ENCODE data around the gene KCNRG.
A peak's percentile ranks its signal among the peaks of the same experiment; 100 is the strongest.
"Not testable (repeated sequence)": the region's sequence is repeated elsewhere in the genome, so short reads cannot be mapped to it uniquely, and the experiment has no call there.

KCNRG gene

DNA sequence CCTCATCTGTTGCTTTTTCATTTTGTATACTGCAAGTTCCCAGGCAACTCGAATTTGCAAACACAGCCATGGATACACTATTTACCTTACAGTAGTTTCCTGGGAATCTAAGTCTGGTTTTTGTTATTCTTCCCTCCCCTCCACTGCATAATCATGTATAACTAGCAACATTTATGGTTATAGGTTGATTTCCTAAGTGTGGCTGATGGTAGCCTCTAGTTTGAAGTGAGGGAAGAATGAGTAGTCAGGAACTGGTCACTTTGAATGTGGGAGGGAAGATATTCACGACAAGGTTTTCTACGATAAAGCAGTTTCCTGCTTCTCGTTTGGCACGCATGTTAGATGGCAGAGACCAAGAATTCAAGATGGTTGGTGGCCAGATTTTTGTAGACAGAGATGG lies at the start of gene KCNRG:
KCNRG (plus strand) TSS at position 187 of the 400 bp plus-strand sequence; CDS start at position 237, 50 bp downstream.
- no peak for DNase-seq (ENCODE audit: low read depth)

DNA sequence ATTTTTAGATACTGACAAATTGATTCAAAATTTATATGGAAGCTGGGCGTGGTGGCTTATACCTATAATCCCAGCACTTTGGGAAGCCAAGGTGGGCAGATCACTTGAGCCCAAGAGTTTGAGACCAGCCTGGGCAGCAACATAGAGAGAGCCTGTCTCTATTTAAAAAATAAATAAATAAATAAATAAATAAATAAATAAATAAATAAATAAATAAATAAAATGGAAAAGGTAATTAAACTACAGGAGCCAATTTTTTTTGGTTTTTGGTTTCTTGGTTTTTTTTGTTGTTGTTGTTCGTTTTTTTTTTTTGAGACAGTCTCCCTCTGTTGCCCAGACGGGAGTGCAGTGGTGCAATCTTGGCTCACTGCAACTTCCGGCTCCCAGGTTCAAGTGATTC lies 47.8 kb upstream of the KCNRG start:
- no peak for DNase-seq (ENCODE audit: low read depth)

DNA sequence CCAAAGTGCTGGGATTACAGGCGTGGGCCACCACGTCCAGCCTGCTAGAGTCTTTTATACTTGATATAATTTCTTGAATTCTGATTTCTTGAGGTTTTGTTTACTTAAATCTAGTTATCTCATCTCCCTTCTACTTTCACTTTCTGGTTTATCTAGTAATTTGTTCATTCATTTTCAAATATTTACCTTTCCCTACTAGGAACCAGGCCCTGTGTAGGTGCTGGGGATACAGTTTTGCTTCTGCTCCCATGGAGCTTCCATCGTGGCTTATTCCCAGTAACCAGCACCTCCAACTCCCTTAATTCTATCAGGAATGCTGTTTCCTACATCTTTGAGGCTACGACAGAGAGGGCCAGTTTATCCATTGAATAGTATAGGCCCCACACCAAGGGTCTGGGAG lies 42.5 kb upstream of the KCNRG start:
- no peak for DNase-seq (ENCODE audit: low read depth)

GRCh38 chr13:49975826-49976225 lies 39.4 kb upstream of the KCNRG start:
- DNase-seq (ENCODE audit: low read depth): no peak

DNA sequence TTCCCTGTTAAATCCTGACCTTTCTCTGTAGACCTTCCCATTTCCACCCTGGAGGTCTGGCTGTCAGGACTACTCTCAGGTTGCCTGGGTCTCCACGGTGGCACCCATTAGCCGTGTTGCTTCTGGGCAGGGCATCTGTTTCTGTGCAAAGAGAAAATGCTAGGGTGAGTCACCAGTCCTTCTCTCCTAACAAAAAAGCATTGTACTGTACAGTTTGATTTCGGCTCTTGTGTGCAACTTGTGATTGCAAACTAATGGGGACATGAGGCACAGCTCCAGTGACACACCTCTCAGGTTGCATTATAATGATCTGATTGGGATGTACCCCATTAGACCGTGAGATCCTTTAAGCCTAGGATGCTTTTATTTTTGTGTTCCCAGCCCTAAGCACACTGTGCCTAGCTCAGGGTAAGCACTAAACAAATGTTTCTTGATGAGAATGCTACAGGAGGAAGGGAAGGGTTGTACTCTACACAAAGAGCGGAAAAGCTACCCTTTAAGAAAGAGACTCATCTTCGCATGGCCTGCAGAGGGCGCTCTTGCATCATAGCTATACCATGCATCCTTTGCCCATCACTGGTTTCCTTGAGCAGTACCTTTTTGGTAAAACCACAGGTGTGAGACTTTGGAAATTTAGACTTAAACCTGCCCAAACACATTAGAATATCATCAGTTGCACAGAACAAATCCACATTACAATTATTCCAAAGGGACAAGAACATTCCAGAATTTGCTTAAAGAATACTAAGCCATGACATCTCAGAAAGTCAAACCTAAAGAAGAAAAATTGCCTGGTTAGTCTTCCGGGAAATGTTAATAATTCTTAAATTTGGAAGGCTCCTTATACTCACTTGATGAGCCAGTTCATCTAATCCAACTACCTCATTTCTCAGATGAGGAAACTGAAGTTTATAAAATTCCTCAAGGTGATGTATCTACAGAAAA lies 38.7 kb upstream of the KCNRG start:
- DNase-seq (ENCODE audit: low read depth): peak; percentile 30

DNA sequence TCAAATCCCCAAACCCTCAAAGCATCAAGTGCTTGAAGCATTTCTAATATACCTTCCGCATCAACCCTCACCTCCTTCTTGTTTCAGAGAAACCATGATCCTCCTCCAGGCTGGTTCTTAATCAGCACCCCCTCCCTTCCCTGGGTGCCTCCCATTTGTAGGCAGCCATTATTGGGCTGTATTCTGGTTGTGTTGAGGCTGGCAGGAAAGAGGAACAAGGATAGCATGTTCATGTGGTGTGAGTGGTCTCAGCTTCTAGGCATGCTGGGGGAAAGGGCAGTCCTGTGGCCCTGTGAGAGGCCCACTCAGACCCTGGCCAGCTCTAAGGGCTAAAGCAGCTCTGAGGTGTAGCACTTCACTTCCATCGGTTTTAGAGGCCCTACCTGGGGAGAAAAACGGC lies 37.3 kb upstream of the KCNRG start:
- no peak for DNase-seq (ENCODE audit: low read depth)

DNA sequence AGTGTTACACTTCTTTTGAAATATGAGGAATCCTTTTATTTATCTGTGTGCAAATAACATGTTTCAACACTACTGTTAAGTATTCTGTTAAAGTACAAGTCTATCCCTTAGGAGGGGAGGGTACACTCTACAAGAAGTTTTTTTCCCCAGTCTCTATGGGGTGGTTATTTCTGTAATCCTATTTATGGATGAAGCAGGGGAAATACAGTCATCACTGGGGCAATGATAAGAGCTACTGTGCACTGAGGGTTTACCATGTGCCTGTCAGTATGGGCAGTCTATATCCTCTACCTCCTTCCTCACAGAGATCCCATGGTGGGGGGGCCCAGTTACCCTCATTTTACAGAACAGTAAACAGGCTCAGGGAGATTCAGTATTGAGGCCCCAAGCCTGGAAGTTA lies 35.0 kb upstream of the KCNRG start:
- no peak for DNase-seq (ENCODE audit: low read depth)

DNA sequence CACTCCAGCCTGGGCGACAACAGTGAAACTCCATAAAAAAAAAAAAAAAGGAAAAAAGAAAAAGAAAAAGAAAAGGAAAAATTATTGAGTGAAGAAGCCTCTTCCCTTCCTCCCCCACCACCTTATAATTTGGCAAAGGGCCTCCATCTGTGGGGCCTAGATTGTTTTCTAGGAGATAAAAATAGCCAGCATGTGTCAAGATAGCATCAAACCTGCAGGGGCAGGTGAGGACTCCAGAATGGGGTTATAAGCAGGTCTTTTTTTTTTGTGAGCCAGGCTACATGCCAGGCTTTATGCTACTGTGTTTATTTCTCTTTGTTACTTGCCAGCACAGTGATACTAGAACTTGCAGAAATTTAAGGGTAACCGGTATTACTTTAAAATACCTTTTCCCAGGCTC lies 30.1 kb upstream of the KCNRG start:
- no peak for DNase-seq (ENCODE audit: low read depth)

DNA sequence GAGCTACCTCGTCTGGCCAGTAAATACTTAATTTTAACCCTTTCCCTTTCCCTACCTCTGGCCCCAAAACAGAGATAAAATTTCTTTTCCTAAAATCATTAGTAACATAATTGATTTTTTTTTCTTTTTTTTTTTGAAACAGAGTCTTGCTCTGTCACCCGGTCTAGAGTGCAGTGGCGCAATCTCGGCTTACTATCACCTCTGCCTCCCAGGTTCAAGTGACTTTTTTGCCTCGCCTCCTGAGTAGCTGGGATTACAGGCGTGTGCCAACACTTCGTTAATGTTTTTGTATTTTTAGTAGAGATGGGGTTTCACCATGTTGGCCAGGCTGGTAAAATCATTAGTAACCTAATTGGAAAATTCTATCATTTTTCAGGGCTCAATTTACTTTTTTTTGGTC lies 28.8 kb upstream of the KCNRG start:
- no peak for DNase-seq (ENCODE audit: low read depth)

DNA sequence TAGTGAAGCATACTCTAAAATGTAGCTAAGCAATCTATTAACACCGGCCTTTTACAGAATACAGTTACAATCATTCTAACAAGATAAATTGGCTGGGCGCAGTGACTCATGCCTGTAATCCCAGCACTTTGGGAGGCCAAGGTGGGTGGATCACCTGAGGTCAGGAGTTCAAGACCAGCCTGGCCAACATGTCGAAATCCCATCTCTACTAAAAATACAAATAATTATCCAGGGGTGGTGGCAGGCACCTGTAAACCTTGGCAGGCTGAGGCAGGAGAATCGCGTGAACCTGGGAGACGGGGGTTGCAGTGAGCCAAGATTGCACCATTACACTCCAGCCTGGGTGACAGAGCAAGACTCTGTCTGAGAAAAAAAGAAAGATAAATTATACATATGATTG lies 24.6 kb upstream of the KCNRG start:
- not testable (repeated sequence) for DNase-seq (ENCODE audit: low read depth)

- no peak for DNase-seq (ENCODE audit: low read depth)
Measured at GRCh38 chr13:49993111-49993510, 22.1 kb upstream of the KCNRG start.

- no peak for DNase-seq (ENCODE audit: low read depth)
Measured at GRCh38 chr13:49993666-49994065, 21.6 kb upstream of the KCNRG start.

DNA sequence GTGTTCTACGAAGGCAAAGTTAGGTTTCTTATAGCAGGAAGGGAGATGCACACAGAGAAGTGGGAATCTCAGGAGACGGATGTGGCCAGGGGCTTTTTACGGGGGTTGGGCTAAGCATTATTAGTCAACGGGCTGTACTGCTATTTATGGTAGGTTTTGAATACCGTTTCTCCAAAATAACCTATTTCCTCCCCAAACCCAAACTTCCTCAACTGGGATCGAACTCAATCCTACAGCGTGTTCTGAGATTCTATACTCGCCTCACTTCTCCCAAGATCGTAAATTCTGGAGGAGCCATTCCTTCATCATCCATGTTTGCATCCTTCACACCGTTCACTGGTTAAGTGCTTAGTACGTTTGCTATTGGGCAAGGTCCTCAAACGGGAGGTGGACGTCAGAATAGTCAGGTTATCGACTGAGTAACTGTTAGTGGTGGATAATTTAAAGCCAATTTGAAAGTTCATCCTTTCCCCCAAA lies 19.6 kb upstream of the KCNRG start:
- no peak for DNase-seq (ENCODE audit: low read depth)

DNA sequence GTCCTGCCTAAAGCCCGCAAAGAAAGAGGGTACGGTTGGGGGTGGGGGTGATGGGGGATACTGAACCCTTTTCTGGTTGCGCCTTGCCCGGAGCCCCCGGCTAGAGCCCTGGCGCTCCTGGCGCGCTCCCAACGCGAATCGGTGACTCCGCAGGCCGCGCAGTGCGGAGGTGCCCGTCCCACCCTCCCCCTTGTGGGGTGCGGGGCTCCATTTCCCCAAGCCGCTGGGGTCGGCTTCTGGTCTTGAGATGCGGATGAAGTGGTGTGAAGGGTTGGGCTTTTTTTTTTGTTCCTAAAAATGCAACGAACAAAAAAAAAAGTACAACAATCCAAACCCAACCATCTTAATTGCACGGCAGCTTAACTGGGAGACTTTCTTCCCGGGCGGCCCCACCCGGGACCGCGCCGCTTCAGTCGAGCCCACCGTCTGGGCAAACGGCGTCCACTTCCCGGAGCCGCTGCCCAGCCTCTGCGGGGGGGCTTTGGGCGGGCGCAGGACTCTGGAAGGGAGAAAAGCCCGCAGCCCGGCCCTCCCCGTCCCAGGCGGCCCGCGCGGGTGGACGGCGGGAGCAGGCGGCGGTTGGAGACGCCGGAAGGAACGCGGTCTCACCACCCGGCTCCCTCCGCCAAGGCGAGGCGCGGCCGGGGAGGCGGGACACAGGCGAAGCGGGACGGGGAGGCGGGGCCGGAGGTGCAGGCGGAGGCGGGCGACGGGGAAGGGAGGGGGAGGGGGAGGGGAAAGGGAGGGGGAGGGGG lies 18.9 kb upstream of the KCNRG start:
- DNase-seq (ENCODE audit: low read depth): peak; percentile 73

DNA sequence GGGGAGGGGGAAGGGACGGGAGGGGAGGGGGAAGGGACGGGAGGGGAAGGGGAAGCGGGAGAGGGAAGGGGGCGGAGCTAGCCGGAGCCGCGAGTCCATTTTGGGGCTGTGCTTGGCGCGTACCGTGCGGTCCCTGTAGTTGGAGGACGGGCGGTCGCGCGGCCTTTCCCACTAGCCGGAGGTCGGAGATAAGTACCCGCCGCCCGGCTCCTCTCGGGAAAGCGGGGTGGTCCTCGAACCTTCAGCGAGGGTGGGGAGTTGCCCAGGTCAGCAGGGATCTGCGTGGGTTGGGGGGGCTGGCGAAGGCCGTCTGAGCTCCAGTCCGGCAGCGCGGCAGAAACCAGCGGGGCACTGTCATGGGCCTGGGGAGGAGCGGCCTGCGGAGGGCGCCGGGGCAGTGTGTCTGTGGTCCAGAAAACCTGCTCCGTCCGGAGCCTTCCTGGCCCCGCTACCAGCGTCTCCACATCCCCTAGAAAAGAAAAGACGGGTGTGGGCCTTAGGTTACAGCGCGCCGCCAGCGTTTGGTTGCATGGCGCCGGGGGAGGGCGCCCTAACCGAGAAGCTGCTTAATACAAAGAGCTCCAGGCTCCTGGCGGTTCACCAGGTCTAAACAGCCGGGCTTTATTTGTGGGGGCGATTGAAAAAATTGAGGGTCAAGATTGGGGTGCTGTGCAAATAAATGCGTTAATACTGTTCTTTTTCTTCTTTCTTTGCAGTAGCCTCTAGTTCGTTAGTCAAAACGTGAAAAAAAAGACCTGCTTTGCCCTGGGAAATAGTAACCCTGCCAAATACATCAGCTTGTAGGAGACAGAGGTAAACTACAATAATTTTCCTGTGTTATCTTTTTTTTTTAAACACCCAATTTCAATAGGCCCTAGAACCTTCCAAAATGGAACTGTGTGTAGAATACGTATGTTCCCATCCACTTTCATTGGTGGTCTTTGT lies 18.0 kb upstream of the KCNRG start, which contains the start of gene TRIM13:
TRIM13 (plus strand) TSS at position 92 of the 945 bp plus-strand sequence. CDS start 14,899 bp downstream, outside the sequence.
- DNase-seq (ENCODE audit: low read depth): peak; percentile 69

DNA sequence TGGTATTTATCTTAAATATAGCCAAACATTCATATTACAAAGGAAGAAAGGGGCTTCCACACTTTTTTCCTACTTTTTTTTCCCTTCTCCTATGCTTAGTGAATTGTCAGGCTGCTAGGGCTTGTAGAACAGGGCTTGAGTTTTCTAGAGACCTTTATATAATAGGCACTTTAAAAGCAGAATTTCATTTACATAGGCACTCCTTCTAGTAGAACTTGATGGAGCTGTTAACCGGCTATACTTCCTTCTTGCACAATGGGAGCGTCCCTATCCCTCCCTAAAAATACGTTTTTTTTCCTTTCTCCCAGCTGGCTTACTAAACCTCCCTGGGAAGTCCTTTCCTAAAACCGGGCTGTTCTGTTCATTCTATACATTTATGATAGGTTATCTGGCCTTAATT lies 17.3 kb upstream of the KCNRG start:
- DNase-seq (ENCODE audit: low read depth): no peak

DNA sequence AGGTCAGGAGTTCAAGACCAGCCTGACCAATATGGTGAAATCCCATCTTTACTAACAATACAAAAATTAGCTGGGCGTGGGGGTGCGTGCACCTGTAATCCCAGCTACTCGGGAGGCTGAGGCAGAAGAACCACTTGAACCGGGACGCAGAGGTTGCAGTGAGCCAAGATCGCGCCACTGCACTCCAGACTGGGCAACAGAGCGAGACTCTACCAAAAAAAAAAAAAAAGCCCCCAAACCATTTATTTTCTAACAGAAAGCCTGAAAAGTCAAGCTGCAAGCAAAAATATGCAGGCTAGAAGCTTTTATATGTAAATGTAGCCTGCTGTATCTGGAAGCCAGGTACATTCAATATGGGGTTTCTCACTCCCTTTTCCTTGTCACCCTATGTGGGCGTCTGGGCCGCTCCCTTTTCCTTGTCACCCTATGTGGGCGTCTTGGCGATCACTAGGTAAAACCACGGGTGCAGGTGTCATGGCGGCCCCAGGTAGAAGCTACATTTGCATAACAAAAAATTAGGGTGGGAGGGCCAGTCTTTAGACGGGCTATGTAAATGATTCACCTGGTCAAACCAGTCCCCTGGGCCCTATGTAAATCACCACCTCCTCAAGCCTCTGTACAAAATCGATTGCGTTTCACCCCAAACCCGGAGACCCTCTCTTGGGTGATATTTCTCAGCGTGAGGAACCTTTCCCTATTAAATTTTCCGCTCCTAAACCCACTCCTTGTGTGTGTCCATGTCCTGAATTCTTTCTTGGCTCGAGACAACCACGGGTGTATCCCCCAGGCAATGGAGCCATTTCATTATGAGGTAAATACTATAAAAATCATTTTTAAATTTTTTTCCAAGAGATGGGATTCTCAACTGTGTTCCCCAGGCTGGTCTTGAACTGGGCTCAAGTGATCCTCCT lies 16.3 kb upstream of the KCNRG start:
- DNase-seq (ENCODE audit: low read depth): no peak

GRCh38 chr13:50001287-50001686 lies 14.0 kb upstream of the KCNRG start:
- DNase-seq (ENCODE audit: low read depth): no peak

- no peak for DNase-seq (ENCODE audit: low read depth)
Measured at GRCh38 chr13:50006426-50007135, 8.7 kb upstream of the KCNRG start.

DNA sequence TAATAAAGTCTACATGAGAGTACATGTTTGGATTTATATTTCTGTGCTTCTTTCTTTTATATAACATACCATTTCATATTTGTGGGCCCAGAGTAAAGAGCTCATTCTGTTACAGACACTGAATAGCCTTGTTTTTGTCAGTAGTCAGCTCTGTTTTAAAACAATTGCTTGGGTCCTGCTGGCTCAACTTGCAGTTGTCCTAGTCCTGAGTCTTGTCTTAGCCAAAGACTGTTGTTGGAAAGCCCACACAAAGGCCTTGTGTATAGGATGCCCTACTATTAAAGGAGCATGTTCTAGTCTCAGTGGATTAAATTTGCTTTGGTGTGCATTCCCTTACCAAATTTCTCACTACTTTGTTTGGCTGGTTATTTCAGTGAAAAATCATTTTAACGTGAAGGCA lies 3.8 kb upstream of the KCNRG start:
- DNase-seq (ENCODE audit: low read depth): no peak

Measured in stimulated activated CD8-positive, alpha-beta memory T cell treated with anti-CD3 and anti-CD28 coated beads, Interleukin-12 subunit alpha, Interleukin-12 subunit beta, amount 100 ng/mL, for 4 hours (primary cell).